H1 (cell line): ENCODE data around the gene MBNL3. TPM values are rescaled to one million over a fixed set of nuclear protein-coding genes. Genes with fewer than 3 reads are reported as not detected.

Experiments
- CTCF ChIA-PET: fragments of 300-600 bp; sonication (Branson Sonifier 250); formaldehyde crosslinking; loops from one replicate; lab custom pipeline; 2021; ENCODE audit not compliant: partially characterized antibody; lab: Charles Lee
- POLR2A ChIA-PET: fragments of 300-600 bp; sonication (Branson Sonifier 250); formaldehyde crosslinking; loops from one replicate; lab custom pipeline; 2021; ENCODE audit warnings: inconsistent platforms; ENCODE audit not compliant: partially characterized antibody; lab: Charles Lee
- DNase-seq, 2 experiments: peaks; one replicate each; pipeline versions ENCODE4 v3.0.0 to v3.0.0-alpha.2; 2010 to 2022; ENCODE audit warnings: low spot score in 2 of 2, low read depth in 1 of 2, mixed read lengths in 1 of 2
- FAIRE-seq: peaks from 2 replicates; lab custom pipeline; 2011; peaks lifted over from hg19 to GRCh38; lab: Jason Lieb, UNC
- H2AFZ ChIP-seq: 2 replicates; pipeline ENCODE4 v1.8.1; 2012; ENCODE audit warnings: low read length, inconsistent platforms
- H2AK5ac ChIP-seq: 2 replicates; pipeline ENCODE4 v1.6.1; 2013; ENCODE audit warnings: low read depth, low read length
- H2BK120ac ChIP-seq: replicated peaks from 2 replicates; pipeline ENCODE3; 2013; ENCODE audit warnings: low read depth, low read length, inconsistent platforms
- H2BK12ac ChIP-seq: 2 replicates; pipeline ENCODE4 v1.6.1; 2013; ENCODE audit warnings: low read depth, low read length
- H2BK15ac ChIP-seq: 2 replicates; pipeline ENCODE4 v1.6.1; 2013; ENCODE audit warnings: low read length
- H2BK20ac ChIP-seq: 2 replicates; pipeline ENCODE4 v1.6.1; 2013; ENCODE audit warnings: low read length
- H2BK5ac ChIP-seq: 2 replicates; pipeline ENCODE4 v1.6.1; 2013; ENCODE audit warnings: low read depth, low read length
- H3K14ac ChIP-seq: 2 replicates; pipeline ENCODE4 v1.6.1; 2013; ENCODE audit warnings: inconsistent platforms; ENCODE audit not compliant: insufficient read length
- H3K18ac ChIP-seq: 2 replicates; pipeline ENCODE4 v1.6.1; 2013; ENCODE audit warnings: low read length; ENCODE audit errors: extremely low read depth
- H3K23ac ChIP-seq: 2 replicates; pipeline ENCODE4 v1.6.1; 2013; ENCODE audit warnings: inconsistent platforms; ENCODE audit not compliant: insufficient read length
- H3K23me2 ChIP-seq: 2 replicates; pipeline ENCODE4 v1.6.1; 2013; ENCODE audit warnings: low read depth, low read length
- H3K27ac ChIP-seq: 2 replicates; pipeline ENCODE4 v1.6.1; 2011; ENCODE audit warnings: low read depth, low read length, inconsistent platforms
- H3K27me3 ChIP-seq, 4 experiments: replicated peaks in 1 of 4; 1 replicate in 1 of 4; 2 replicates in 3 of 4; pipeline versions ENCODE4 v1.6.1 to v1.8.1; 2011 to 2013; ENCODE audit warnings: low read length in 3 of 4, mild to moderate bottlenecking in 3 of 4, inconsistent platforms in 2 of 4, mixed read lengths in 2 of 4, moderate library complexity in 1 of 4; ENCODE audit not compliant: control insufficient read depth in 3 of 4, insufficient read depth in 3 of 4; ENCODE audit errors: extremely low read depth in 1 of 4
- H3K36me3 ChIP-seq, 4 experiments: 2 replicates each; pipeline versions ENCODE4 v1.6.1 to v1.8.1; 2011 to 2013; ENCODE audit warnings: mild to moderate bottlenecking in 4 of 4, low read length in 3 of 4, moderate library complexity in 2 of 4, control low read depth in 1 of 4, inconsistent platforms in 1 of 4; ENCODE audit not compliant: insufficient read depth in 4 of 4, control insufficient read depth in 2 of 4
- H3K4ac ChIP-seq: replicated peaks from 2 replicates; pipeline ENCODE3; 2013; ENCODE audit warnings: low read length, low read depth, mixed read lengths, inconsistent platforms; ENCODE audit not compliant: insufficient read length
- H3K4me1 ChIP-seq, 4 experiments: replicated peaks in 1 of 4; 1 replicate in 1 of 4; 2 replicates in 3 of 4; pipeline versions ENCODE4 v1.6.1 to v1.8.1; 2011 to 2013; ENCODE audit warnings: low read length in 3 of 4, inconsistent platforms in 2 of 4, mixed read lengths in 1 of 4; ENCODE audit not compliant: insufficient read depth in 4 of 4, control insufficient read depth in 3 of 4
- H3K4me2 ChIP-seq, 2 experiments: 2 replicates each; pipeline versions ENCODE4 v1.6.1 to v1.8.1; 2011 to 2013; ENCODE audit warnings: low read depth in 2 of 2, low read length in 2 of 2, control low read depth in 1 of 2, inconsistent platforms in 1 of 2, mild to moderate bottlenecking in 1 of 2; ENCODE audit not compliant: insufficient read depth in 1 of 2
- H3K4me3 ChIP-seq, 4 experiments: fragments of 200-600, 300-600 bp in 1 of 4; sonication (generic), shearing (Covaris generic), sonication (Bioruptor Twin) in 1 of 4; 2 replicates each; pipeline versions ENCODE4 v1.5.1 to v1.8.1; 2011 to 2016; ENCODE audit warnings: low read length in 4 of 4, low read depth in 3 of 4, control low read depth in 2 of 4, inconsistent platforms in 2 of 4, mild to moderate bottlenecking in 2 of 4, mixed read lengths in 1 of 4, moderate library complexity in 1 of 4; ENCODE audit not compliant: insufficient read depth in 2 of 4; ENCODE audit errors: extremely low read depth in 1 of 4
- H3K56ac ChIP-seq: replicated peaks from 2 replicates; pipeline ENCODE3; 2013; ENCODE audit warnings: low read depth, mild to moderate bottlenecking, mixed read lengths, low read length, inconsistent platforms; ENCODE audit not compliant: insufficient read length
- H3K79me1 ChIP-seq: 2 replicates; pipeline ENCODE4 v1.6.1; 2013; ENCODE audit warnings: low read depth, low read length, control low read depth
- H3K79me2 ChIP-seq, 2 experiments: 2 replicates each; pipeline versions ENCODE4 v1.6.1 to v1.8.1; 2012 to 2013; ENCODE audit warnings: low read length in 2 of 2, mild to moderate bottlenecking in 2 of 2, inconsistent platforms in 1 of 2; ENCODE audit not compliant: insufficient read depth in 2 of 2, control insufficient read depth in 1 of 2
- H3K9ac ChIP-seq, 4 experiments: replicated peaks in 1 of 4; 1 replicate in 1 of 4; 2 replicates in 3 of 4; pipeline versions ENCODE4 v1.6.1 to v1.8.1; 2011 to 2013; ENCODE audit warnings: low read depth in 3 of 4, low read length in 3 of 4, control low read depth in 2 of 4, mild to moderate bottlenecking in 2 of 4, moderate library complexity in 2 of 4, inconsistent platforms in 1 of 4; ENCODE audit errors: extremely low read depth in 1 of 4
- H3K9me3 ChIP-seq, 2 experiments: 2 replicates each; pipeline versions ENCODE4 v1.6.1 to v1.8.1; 2012 to 2013; ENCODE audit warnings: mild to moderate bottlenecking in 2 of 2, moderate library complexity in 2 of 2, control low read depth in 1 of 2, inconsistent platforms in 1 of 2, low read depth in 1 of 2, low read length in 1 of 2, mixed read lengths in 1 of 2; ENCODE audit not compliant: insufficient read depth in 2 of 2
- H4K20me1 ChIP-seq, 2 experiments: replicated peaks in 1 of 2; 2 replicates each; pipeline versions ENCODE3 to v1.8.1; 2011 to 2013; ENCODE audit warnings: inconsistent platforms in 2 of 2, low read length in 2 of 2, mild to moderate bottlenecking in 1 of 2; ENCODE audit not compliant: insufficient read depth in 2 of 2, control insufficient read depth in 1 of 2
- H4K5ac ChIP-seq: 2 replicates; pipeline ENCODE4 v1.6.1; 2013; ENCODE audit warnings: low read length, low read depth, mixed read lengths, inconsistent platforms; ENCODE audit not compliant: insufficient read length
- H4K8ac ChIP-seq: 2 replicates; pipeline ENCODE4 v1.8.0; 2013; ENCODE audit warnings: mild to moderate bottlenecking, moderate library complexity, low read length, inconsistent platforms; ENCODE audit not compliant: insufficient read depth; ENCODE audit errors: extremely low read depth
- H4K91ac ChIP-seq: replicated peaks from 2 replicates; pipeline ENCODE3; 2013; ENCODE audit warnings: low read length, mixed read lengths, inconsistent platforms; ENCODE audit not compliant: insufficient read length
- BCL11A ChIP-seq, 2 experiments: IDR thresholded peaks; one replicate each; pipeline ENCODE4 v1.6.1; 2011; ENCODE audit warnings: low read depth in 2 of 2, low read length in 2 of 2, mild to moderate bottlenecking in 2 of 2
- CREB1 ChIP-seq: IDR thresholded peaks from 2 replicates; pipeline ENCODE4 v1.6.1; 2012; ENCODE audit warnings: inconsistent platforms
- EP300 ChIP-seq, 2 experiments: IDR thresholded peaks; 1 replicate in 1 of 2; 2 replicates in 1 of 2; pipeline ENCODE4 v1.6.1; 2011 to 2012; ENCODE audit warnings: low read depth in 2 of 2, low read length in 2 of 2, mild to moderate bottlenecking in 2 of 2, borderline replicate concordance in 1 of 2, inconsistent platforms in 1 of 2, moderate library complexity in 1 of 2
- GABPA ChIP-seq: IDR thresholded peaks from 2 replicates; pipeline ENCODE4 v1.6.1; 2011; ENCODE audit warnings: mild to moderate bottlenecking, low read length, moderate library complexity, borderline replicate concordance; ENCODE audit not compliant: insufficient read depth
- HDAC2 ChIP-seq, 2 experiments: fragments of 300-600 bp in 1 of 2; sonication (generic) in 1 of 2; IDR thresholded peaks; 2 replicates each; pipeline ENCODE4 v1.6.1; 2011 to 2012; ENCODE audit warnings: low read depth in 2 of 2, low read length in 2 of 2, mild to moderate bottlenecking in 2 of 2, moderate library complexity in 2 of 2, borderline replicate concordance in 1 of 2, inconsistent platforms in 1 of 2
- JUN ChIP-seq: IDR thresholded peaks from 2 replicates; pipeline ENCODE4 v1.6.1; 2011; ENCODE audit warnings: low read depth, mild to moderate bottlenecking, improper control_type of control experiment, low read length
- SP1 ChIP-seq: IDR thresholded peaks from 2 replicates; pipeline ENCODE4 v1.6.1; 2011; ENCODE audit warnings: low read depth, low read length
- TCF12 ChIP-seq: IDR thresholded peaks from 2 replicates; pipeline ENCODE4 v1.6.1; 2011; ENCODE audit warnings: low read depth, mild to moderate bottlenecking, low read length
- TEAD4 ChIP-seq: IDR thresholded peaks from 2 replicates; pipeline ENCODE4 v1.6.1; 2012; ENCODE audit warnings: low read depth, low read length, inconsistent platforms, mixed read lengths
- WGBS, 2 experiments: shearing (Covaris generic) in 1 of 2; methylation state at CpG; one replicate each; pipeline versions ENCODE4 v1.1.6 to v1.1.7; 2013 to 2015; ENCODE audit warnings: low lambda C conversion rate in 2 of 2, mixed read lengths in 2 of 2, inconsistent platforms in 1 of 2, low coverage in 1 of 2, missing lambda C conversion rate in 1 of 2; ENCODE audit not compliant: insufficient replicate concordance in 2 of 2, insufficient coverage in 1 of 2, insufficient read length in 1 of 2; ENCODE audit errors: extremely low coverage in 1 of 2, missing lambda C conversion rate in 1 of 2; 5-methylcytosine and 5-hydroxymethylcytosine counted together
- polyA plus RNA-seq, 7 experiments: library from polyadenylated mRNA; depleted of rRNA in 3 of 7; stranded (reverse) in 5 of 7; unstranded in 2 of 7; fragments of >200 nt in 5 of 7; fragments of 200-250 nt in 2 of 7; gene quantifications; 1 replicate in 5 of 7; 2 replicates in 1 of 7; 4 replicates in 1 of 7; pipeline versions ENCODE4 v1.2.1 to v1.2.3, GENCODE V29; 2011 to 2013; ENCODE audit warnings: missing spikeins in 2 of 7, mixed read lengths in 2 of 7
- total RNA-seq: library from RNA; stranded (reverse); fragmentation: NEBNext Ultra II Directional; extraction: Animal tissue kit (Norgen Biotek cat#: 25700); gene quantifications from 2 replicates; pipeline ENCODE4 v1.2.1, GENCODE V29; 2021

MBNL3 gene
- total and polyA plus RNA-seq, 2 of the 8 experiments (the other 6 are each of a cell fraction or from before 2014, with no cell fraction given), result 3.5 to 4.3 TPM

DNA sequence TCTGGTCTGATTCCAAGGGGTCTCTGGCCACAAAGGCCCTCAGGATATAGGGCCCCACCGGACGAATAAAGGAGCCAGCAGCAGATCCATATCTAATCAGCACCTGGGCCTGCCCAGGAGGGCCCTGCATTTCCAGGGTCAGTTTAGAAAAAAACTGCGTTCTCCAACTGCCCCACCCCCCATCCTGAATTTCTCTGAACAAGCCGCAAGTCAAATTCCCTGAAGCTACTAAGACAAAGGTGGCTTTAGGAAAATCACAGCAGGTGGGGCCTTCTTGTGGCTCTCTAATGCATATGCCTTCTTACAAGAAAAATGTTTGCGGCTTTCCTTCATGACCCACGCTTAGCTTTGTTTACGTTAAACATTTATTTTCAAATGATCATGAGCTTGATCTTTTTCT, 76.6 kb downstream of the MBNL3 start:
- no peak overlapping the region for H2BK120ac ChIP-seq
- no peak overlapping the region for H3K9ac ChIP-seq
- no peaks in the 10 kb centered on the region for H3K36me3 ChIP-seq
- TF ChIP-seq GABPA (no peak), BCL11A (IDR thresholded peaks at IDR 0.05; ENCODE audit: low read depth in 2 of 2, low read length in 2 of 2) (peak in 1 of 2 experiments; percentile 4), TEAD4 (peak; percentile 69), TCF12 (peak; percentile 92; the same call in 1 of the 2 replicates), EP300 (IDR thresholded peaks at IDR 0.05; ENCODE audit: borderline replicate concordance in 1 of 2, low read depth in 2 of 2, low read length in 2 of 2) (peak in 1 of 2 experiments; percentile 68; a peak in 1 of 3 replicates), CREB1 (no peak), SP1 (peak; percentile 71; the same call in 1 of the 2 replicates), HDAC2 (IDR thresholded peaks at IDR 0.05; ENCODE audit: borderline replicate concordance in 1 of 2, low read depth in 2 of 2, low read length in 2 of 2) (0 out of 4 replicates have a peak, but pooled peaks of 1 of the 2 experiments have one; percentile 41), JUN (no peak)
- no peak overlapping the region for H4K8ac ChIP-seq
- H3K79me2 ChIP-seq, result no peaks in the 10 kb centered on the region
- peak in 1 of 2 experiments; percentile 55 for DNase-seq
- H2AK5ac ChIP-seq, result no peak overlapping the region
- ChIA-PET POLR2A (interaction anchor here (0.9 to 1.7 kb wide), 3 partner anchors 21 to 365 kb away, joined by 3 to 5 read pairs (median 3); partner anchors contain the start of gene MBNL3), CTCF (interaction anchor here (1.1 to 1.7 kb wide), 5 partner anchors 14 to 214 kb away, joined by 3 to 5 read pairs (median 5); no protein-coding TSS in a partner anchor)
- no peak overlapping the region for H2BK5ac ChIP-seq
- no peak overlapping the region for H3K23ac ChIP-seq
- peak overlapping the region; percentile 64 to 81; a peak in 3 of 4 replicates for H3K4me2 ChIP-seq
- no peak overlapping the region for H3K4ac ChIP-seq
- H3K23me2 ChIP-seq, result no peaks in the 10 kb centered on the region
- no peaks in the 10 kb centered on the region for H3K9me3 ChIP-seq
- H3K4me1 ChIP-seq, result peaks cover 4 to 26% (median 13%) of the 10 kb centered on the region in 4 experiments; a peak in 6 of 7 replicates
- H3K27ac ChIP-seq, result no peak overlapping the region
- H3K27me3 ChIP-seq, result peaks cover 0 to 2% (median 0%) of the 10 kb centered on the region in 4 experiments; a peak in 3 of 7 replicates
- H2BK12ac ChIP-seq, result no peak overlapping the region
- H3K56ac ChIP-seq, result no peak overlapping the region
- no peak overlapping the region for H2AFZ ChIP-seq
- H3K14ac ChIP-seq, result no peak overlapping the region
- H4K20me1 ChIP-seq, result no peaks in the 10 kb centered on the region
- H2BK15ac ChIP-seq, result no peak overlapping the region
- no peak overlapping the region for H3K18ac ChIP-seq
- 0% methylated on average over 5 of the region's 7 CpGs; no CpG with 5 or more reads in 1 of the 2 experiments for WGBS, 2 experiments
- FAIRE-seq, result peak; percentile 98
- H3K79me1 ChIP-seq, result no peaks in the 10 kb centered on the region
- H4K91ac ChIP-seq, result no peak overlapping the region
- H4K5ac ChIP-seq, result no peak overlapping the region
- peak overlapping the region; percentile 7 to 57 (median 20); a peak in 5 of 8 replicates for H3K4me3 ChIP-seq
- H2BK20ac ChIP-seq, result no peak overlapping the region
